NCI-H524 treated with DMSO at 0.1 percent for 48 hours (cell line): ENCODE results near the gene BCL11B.
"Not testable (repeated sequence)": the region's sequence is repeated elsewhere in the genome, so short reads cannot be mapped to it uniquely, and the experiment has no call there.

Source experiments
- DNase-seq: peaks from one replicate; lab custom pipeline; 2025; lab: John Stamatoyannopoulos, UW

The BCL11B gene

GRCh38 chr14:99199846-99200653 is 71.9 kb downstream of the BCL11B start:
- DNase-seq, result peak; percentile 87

GRCh38 chr14:99198746-99199502 is 73.1 kb downstream of the BCL11B start:
- DNase-seq, result no peak

- no peak for DNase-seq
Observed at GRCh38 chr14:99196310-99196650, 75.7 kb downstream of the BCL11B start.

GRCh38 chr14:99195602-99196309 is 76.2 kb downstream of the BCL11B start:
- DNase-seq, result no peak

GRCh38 chr14:99194736-99195135 is 77.3 kb downstream of the BCL11B start:
- no peak for DNase-seq

GRCh38 chr14:99194136-99194535 is 77.9 kb downstream of the BCL11B start:
- DNase-seq, result no peak

GRCh38 chr14:99192830-99193229 is 79.2 kb downstream of the BCL11B start:
- DNase-seq, result no peak

GRCh38 chr14:99192028-99192621 is 79.9 kb downstream of the BCL11B start:
- DNase-seq, result no peak

GRCh38 chr14:99191395-99192027 is 80.5 kb downstream of the BCL11B start:
- DNase-seq, result no peak

GRCh38 chr14:99190696-99191394 is 81.2 kb downstream of the BCL11B start:
- no peak for DNase-seq

GRCh38 chr14:99189201-99189801 is 82.7 kb downstream of the BCL11B start:
- no peak for DNase-seq

- DNase-seq, result no peak
Observed at GRCh38 chr14:99188731-99189191, 83.2 kb downstream of the BCL11B start.

- no peak for DNase-seq
Observed at GRCh38 chr14:99187858-99188257, 84.1 kb downstream of the BCL11B start.

- DNase-seq, result no peak
Observed at GRCh38 chr14:99186956-99187690, 84.9 kb downstream of the BCL11B start.

- DNase-seq, result not testable (repeated sequence)
Observed at GRCh38 chr14:99186336-99186735, 85.7 kb downstream of the BCL11B start.

GRCh38 chr14:99185436-99186068 is 86.4 kb downstream of the BCL11B start:
- DNase-seq, result no peak

GRCh38 chr14:99183716-99184115 is 88.3 kb downstream of the BCL11B start:
- no peak for DNase-seq

GRCh38 chr14:99183311-99183710 is 88.7 kb downstream of the BCL11B start:
- DNase-seq, result no peak

- no peak for DNase-seq
Observed at GRCh38 chr14:99182548-99183250, 89.3 kb downstream of the BCL11B start.
